ENCODE measurements around the gene TSSK6.

DNA sequence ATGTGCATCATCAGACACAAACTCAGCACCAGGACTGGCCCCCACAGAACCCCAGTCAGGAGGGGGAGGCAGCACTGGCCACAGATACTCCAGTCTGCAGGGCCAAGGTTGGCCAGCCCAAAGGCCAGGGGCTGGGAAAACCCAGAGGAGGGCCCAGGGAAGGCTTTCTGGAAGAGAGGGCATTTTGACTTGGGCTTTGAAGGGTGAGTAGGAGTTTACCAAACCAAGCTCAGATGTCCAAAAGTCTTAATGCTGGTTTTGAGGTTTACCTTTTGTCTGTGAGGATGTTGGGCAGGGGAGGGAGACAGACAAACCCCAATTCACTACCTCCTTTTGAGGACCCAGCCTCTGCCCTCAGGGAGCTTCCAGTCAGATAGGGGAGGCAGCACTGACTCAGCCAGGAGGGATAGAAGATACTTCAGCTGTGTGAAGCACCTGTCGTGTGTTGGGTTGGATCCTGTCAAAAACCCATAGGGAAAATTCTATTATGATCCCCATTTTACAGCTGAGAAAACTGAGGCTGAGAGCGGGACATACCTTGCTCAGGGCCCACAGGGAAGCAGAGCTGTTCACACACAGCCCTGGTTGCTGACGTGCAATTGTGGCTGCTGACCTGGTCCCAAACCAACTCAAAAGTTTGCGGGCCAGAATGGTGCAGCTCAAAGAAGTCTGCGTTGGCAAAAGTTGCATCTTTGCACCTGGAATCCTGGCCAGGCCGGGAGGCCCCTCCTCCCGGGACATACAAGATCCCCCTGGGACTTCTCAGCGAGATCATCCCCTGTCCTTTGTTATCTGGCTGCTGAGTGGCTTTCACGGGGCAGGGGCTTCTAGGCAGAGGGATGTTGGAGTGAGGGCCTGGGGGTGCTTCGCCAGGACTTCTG is 35.9 kb upstream of the TSSK6 start:
- TF ChIP-seq, protein P1, sequence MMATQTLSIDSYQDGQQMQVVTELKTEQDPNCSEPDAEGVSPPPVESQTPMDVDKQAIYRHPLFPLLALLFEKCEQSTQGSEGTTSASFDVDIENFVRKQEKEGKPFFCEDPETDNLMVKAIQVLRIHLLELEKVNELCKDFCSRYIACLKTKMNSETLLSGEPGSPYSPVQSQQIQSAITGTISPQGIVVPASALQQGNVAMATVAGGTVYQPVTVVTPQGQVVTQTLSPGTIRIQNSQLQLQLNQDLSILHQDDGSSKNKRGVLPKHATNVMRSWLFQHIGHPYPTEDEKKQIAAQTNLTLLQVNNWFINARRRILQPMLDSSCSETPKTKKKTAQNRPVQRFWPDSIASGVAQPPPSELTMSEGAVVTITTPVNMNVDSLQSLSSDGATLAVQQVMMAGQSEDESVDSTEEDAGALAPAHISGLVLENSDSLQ (IDR thresholded peaks at IDR 0.05) = no peak
- no peak for TF ChIP-seq FOXK2 (IDR thresholded peaks at IDR 0.05)

Data from HEK293T (cell line).